Posterior vena cava (tissue), 2 donors: ENCODE results near the gene KANSL1L. TPM values are rescaled to one million over a fixed set of nuclear protein-coding genes. Genes with fewer than 3 reads are reported as not detected.

ENCODE experiments used
- DNase-seq: peaks from one replicate; pipeline ENCODE4 v3.0.0-alpha.2; 2020; ENCODE audit warnings: low spot score
- intact Hi-C, 2 donors: fragments of 100-400 bp; cut with DNase I; formaldehyde crosslinking; loops; one replicate each; pipeline versions ENCODE4 v1.14.1 to v1.14.2; 2022 to 2023
- total RNA-seq, 2 donors: library from RNA; stranded (reverse); fragmentation: NEBNext Ultra II Directional; extraction: Animal tissue kit (Norgen Biotek cat#: 25700); gene quantifications; one replicate each; pipeline ENCODE4 v1.2.1, GENCODE V29; 2021
- donor health status: DM: yes; HTN: yes; CAD: no.
- donor health status: DM: yes; HTN: yes; CAD: no.

The KANSL1L gene
- total RNA-seq, 2 donors from 2014 or later = 25.7 to 28.8 TPM

- intact Hi-C loops = no loop called here
- DNase-seq = no peak
Measured at GRCh38 chr2:210020138-210020537, 151.1 kb downstream of the KANSL1L start.

DNA sequence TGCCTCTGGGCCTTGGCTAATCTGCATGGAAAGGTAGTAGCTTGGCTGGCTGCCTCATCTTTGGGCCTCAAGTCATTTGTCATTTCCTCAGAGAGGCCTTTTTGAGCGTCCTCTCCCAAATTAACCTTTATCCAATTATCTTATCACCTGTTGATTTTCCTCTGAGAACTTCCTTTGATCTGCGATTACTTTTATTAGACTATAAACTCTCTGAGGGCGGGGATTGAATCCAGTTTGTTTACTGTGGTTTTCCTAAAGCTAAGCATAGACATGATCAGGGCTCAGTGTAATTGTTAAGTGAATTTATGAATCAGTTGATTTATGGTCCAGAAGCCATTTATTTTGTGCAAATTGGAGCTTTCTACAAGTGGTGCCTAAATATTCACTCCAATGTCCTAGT is 161.3 kb downstream of the KANSL1L start:
- no peak for DNase-seq
- intact Hi-C loops = no loop called here

DNA sequence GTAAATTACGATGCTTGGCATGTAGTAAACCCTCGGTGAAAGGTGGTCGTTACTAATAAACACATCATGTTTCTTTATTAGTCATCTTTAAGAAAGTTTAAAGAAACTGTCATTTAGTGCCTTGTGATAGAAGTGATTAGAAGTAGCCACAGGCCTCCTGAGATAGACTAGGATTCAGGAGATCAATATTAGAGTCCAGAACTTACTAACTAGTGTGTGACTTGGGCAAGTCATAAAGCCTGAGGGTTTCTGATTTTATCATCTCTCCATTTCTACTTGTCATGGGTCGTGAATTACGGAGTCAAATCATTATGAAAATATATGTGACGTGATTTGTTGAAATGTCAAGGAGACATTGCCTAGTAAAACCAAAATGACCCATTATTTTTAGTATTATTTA is 162.1 kb downstream of the KANSL1L start:
- DNase-seq = no peak
- intact Hi-C loops = no loop called here

GRCh38 chr2:210007895-210008294 is 163.3 kb downstream of the KANSL1L start:
- intact Hi-C loops = no loop called here
- DNase-seq = no peak

- DNase-seq = no peak
- intact Hi-C loops = no loop called here
Measured at GRCh38 chr2:210004881-210005280, 166.3 kb downstream of the KANSL1L start.

- DNase-seq = no peak
- intact Hi-C loops = no loop called here
Measured at GRCh38 chr2:210003359-210003758, 167.8 kb downstream of the KANSL1L start.

GRCh38 chr2:210002158-210003157 is 168.8 kb downstream of the KANSL1L start, which contains the start of gene RPE:
TSS of gene RPE (plus strand) at chr2:210002638. CDS start at chr2:210002662, 24 bp downstream.
- DNase-seq = peak; percentile 99
- intact Hi-C loops = no loop called here

- intact Hi-C loops = no loop called here
Measured at GRCh38 chr2:210000464-210001324, 170.5 kb downstream of the KANSL1L start.

DNA sequence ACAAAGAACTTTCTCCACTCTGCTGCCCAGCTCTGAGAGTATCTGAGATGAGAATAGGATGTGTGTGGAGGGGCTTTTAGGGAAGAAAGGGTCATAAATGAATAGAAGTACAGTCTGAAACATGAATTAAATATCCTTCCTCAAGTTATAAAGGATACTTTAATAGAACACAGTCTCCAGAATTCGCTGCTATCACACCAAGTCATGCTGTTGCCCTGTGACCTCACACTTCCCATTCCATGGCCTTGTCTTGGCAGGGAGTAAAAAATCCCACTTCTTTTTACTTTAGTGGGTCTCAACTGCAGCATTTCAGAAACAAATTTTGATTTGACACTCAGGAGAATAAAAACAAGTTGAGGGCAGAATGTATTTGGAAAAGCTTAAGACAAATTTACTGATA is 172.6 kb downstream of the KANSL1L start:
- intact Hi-C loops = no loop called here
- no peak for DNase-seq

More at GRCh38 chr2:210000464-210001324, 170.5 kb downstream of the KANSL1L start:
- peak; percentile 78 for DNase-seq

DNA sequence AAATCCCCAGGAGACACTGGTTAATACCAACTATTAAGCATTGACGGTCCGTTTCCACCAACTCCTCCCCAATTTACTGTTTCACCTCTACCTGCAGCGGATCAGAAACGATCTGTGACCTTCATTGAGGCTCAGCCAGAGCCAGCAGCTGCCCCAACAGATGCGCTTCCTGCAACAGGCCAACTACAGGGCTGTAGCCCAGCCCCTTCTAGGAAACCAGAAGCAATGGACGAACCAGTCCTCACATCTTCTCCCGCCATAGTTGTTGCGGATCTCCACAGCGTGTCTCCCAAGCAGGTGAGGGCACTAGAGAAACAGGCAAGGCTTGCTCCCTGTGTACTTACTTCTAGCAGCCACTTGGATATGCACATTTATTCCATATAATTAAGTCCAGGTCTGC is 177.2 kb downstream of the KANSL1L start:
- intact Hi-C loops = no loop called here
- DNase-seq = no peak

DNA sequence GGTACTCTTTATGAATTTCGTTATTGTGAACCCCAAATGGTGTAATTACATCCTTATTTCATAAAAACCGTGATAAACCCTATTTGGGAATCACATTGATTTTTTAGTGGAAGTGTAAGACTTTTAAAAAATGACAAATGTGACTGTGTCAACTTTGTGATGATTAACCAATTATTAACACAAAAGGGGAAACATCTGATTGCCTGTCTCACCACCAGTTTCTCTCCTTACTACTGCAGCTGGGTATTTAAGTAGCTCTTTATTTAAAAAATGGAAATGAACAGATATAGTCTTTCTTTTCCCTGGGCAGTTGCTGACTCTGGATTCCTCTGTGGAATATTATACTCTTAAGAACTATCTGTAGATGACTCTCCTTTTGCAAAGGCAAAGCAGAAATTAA is 180.4 kb downstream of the KANSL1L start:
- intact Hi-C loops = no loop called here

DNA sequence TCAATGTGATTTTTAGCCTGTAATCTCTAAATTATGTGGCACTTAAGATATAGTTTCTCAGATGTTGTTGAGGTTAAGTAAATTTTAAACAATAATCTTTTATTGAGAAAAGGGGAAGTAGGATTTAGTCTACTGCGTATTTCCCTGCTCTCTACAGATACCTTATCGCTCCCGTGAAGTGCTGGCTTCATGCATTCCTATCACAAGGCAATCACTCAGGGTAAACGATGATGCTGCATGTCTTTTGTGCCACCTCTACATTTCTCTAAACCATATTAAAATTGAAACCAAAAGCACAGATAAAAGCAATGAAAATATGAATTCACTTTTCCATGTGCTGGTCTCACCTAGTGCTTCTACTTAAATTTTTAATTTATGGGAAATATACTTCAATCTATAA is 183.2 kb downstream of the KANSL1L start:
- intact Hi-C loops = no loop called here
- DNase-seq = no peak

More for the DNA sequence above, 180.4 kb downstream of the KANSL1L start:
- DNase-seq = no peak

GRCh38 chr2:209986415-209986814 is 184.8 kb downstream of the KANSL1L start:
- intact Hi-C loops = no loop called here
- no peak for DNase-seq

DNA sequence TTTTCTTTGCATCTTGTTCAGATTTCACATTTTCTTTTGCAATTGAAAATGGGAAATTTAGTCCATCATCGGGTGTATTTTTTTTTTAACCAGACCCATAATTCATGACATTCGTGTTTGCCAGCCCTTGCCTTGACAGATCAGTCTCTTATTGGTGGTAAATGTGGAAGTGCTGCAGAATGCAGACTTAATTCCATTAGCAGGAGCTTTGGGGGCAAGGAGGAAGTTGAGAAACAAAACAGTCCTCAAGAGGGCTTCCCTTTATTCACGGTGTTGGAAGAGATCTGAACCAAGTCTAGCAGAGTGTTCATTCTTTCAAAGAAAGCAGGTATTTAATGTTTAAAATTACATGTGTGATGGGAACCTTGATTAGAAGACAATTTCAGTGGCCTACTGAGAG is 185.3 kb downstream of the KANSL1L start:
- intact Hi-C loops = no loop called here

DNA sequence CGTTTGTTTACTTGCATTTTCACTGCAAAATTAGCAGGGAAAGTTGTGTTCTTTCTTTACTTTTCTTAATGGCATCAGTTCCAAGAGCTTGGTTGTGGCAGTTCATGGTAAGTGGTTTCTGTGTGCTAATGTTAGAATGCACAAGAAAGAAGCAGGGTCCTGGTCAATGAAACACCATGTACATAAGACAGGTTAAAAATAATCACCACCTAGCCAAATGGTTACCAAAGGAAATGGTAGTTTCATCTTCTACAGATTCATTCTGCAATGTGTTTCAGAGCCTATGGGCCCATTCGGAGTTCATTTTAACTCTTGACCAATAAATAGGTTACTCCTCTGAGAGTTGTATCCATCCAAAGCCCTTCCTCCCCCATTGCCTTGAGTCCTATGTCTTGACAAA is 186.9 kb downstream of the KANSL1L start:
- no peak for DNase-seq
- intact Hi-C loops = no loop called here

More for the DNA sequence above, 185.3 kb downstream of the KANSL1L start:
- DNase-seq = no peak

GRCh38 chr2:209977386-209978239 is 193.6 kb downstream of the KANSL1L start:
- no peak for DNase-seq
- intact Hi-C loops = loop anchor here (5.0 kb wide), 1 partner anchor 220 kb away; no protein-coding TSS in a partner anchor

- no peak for DNase-seq
- intact Hi-C loops = loop anchor here (5.0 kb wide), 1 partner anchor 220 kb away; no protein-coding TSS in a partner anchor
Measured at GRCh38 chr2:209976698-209977385, 194.4 kb downstream of the KANSL1L start.

DNA sequence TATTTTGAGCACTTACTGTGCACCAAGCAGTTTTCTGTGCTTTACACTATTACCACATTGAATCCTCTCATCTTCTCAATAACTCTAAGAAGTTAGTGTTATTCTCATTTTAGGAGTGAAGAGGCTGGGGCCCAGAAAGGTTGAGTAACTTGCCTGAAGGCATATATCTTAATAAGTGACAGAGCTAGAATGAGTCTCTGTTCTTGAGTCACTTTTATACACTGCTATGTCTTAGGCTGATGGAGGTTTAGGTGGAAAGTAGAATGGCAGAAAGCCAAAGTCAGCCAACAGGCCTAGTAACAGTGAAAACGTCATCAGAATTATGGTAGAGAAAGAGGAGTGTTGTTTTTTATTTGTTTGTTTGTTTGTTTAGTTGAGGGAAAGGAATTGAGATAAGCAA is 196.6 kb downstream of the KANSL1L start:
- intact Hi-C loops = no loop called here
- DNase-seq = no peak
